ENCODE data around the gene GFI1.

GFI1 gene

DNA sequence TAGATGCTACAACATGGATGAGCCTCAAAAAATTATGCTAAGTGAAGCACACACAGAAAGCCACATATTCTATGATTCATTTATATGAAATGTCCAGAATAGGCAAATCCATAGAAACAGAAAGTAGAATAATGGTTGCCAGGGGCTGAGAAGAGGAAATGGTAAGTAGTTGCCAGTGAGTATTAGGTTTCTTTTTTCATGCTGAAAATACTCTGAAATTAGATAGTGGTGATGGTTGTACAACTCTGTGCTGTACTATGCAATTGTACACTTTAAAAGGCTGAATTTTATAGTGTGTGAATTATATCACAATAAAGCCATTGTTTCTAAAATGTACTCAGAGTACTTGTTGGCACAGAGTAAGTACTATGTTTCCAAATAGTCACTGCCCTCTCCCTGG is 15.5 kb upstream of the GFI1 start:
- peak; percentile 49 for DNase-seq (ENCODE audit: low read depth)
- TF ChIP-seq, protein P1, sequence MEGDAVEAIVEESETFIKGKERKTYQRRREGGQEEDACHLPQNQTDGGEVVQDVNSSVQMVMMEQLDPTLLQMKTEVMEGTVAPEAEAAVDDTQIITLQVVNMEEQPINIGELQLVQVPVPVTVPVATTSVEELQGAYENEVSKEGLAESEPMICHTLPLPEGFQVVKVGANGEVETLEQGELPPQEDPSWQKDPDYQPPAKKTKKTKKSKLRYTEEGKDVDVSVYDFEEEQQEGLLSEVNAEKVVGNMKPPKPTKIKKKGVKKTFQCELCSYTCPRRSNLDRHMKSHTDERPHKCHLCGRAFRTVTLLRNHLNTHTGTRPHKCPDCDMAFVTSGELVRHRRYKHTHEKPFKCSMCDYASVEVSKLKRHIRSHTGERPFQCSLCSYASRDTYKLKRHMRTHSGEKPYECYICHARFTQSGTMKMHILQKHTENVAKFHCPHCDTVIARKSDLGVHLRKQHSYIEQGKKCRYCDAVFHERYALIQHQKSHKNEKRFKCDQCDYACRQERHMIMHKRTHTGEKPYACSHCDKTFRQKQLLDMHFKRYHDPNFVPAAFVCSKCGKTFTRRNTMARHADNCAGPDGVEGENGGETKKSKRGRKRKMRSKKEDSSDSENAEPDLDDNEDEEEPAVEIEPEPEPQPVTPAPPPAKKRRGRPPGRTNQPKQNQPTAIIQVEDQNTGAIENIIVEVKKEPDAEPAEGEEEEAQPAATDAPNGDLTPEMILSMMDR (IDR thresholded peaks at IDR 0.05; ENCODE audit: insufficient read depth, low read depth, low read length, missing control alignments): no peak
- no peak overlapping the region for H3K4me3 ChIP-seq (ENCODE audit: low read depth, low read length)

GRCh38 chr1:92500552-92500951 is 13.8 kb upstream of the GFI1 start:
- TF ChIP-seq, protein P1 (IDR thresholded peaks at IDR 0.05; ENCODE audit: insufficient read depth, low read depth, low read length, missing control alignments): no peak
- no peak for DNase-seq (ENCODE audit: low read depth)
- H3K4me3 ChIP-seq (ENCODE audit: low read depth, low read length): no peak overlapping the region

GRCh38 chr1:92495392-92496063 is 8.8 kb upstream of the GFI1 start:
- no peak overlapping the region for H3K4me3 ChIP-seq (ENCODE audit: low read depth, low read length)
- no peak for DNase-seq (ENCODE audit: low read depth)
- TF ChIP-seq, protein P1 (IDR thresholded peaks at IDR 0.05; ENCODE audit: insufficient read depth, low read depth, low read length, missing control alignments): no peak

- H3K4me3 ChIP-seq (ENCODE audit: low read depth, low read length): no peak overlapping the region
- no peak for DNase-seq (ENCODE audit: low read depth)
- TF ChIP-seq, protein P1 (IDR thresholded peaks at IDR 0.05; ENCODE audit: insufficient read depth, low read depth, low read length, missing control alignments): no peak
These were observed 7.9 kb upstream of the GFI1 start for GRCh38 chr1:92494485-92495141.

- DNase-seq (ENCODE audit: low read depth): no peak
- TF ChIP-seq, protein P1 (IDR thresholded peaks at IDR 0.05; ENCODE audit: insufficient read depth, low read depth, low read length, missing control alignments): no peak
- no peak overlapping the region for H3K4me3 ChIP-seq (ENCODE audit: low read depth, low read length)
These were observed 6.4 kb upstream of the GFI1 start for GRCh38 chr1:92493139-92493538.

DNA sequence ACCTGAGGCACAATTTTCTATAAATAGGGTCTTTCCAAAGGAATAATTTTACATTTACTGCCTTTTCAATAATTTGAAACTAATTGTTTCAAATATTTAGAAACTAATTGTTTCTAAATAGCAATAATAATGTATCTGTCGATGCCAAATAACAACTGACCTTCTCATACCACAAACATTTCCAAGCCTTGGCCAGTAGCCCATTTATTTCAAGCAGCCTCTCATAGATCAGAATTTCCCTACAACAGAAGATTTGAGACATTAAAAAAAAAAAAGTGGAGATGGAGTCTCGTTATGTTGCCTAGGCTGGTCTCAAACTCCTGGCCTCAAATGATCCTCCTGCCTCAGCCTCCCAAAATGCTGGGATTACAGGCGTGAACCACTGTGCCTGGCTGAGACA is 2.1 kb upstream of the GFI1 start:
- no peak for DNase-seq (ENCODE audit: low read depth)
- no peak overlapping the region for H3K4me3 ChIP-seq (ENCODE audit: low read depth, low read length)
- TF ChIP-seq, protein P1 (IDR thresholded peaks at IDR 0.05; ENCODE audit: insufficient read depth, low read depth, low read length, missing control alignments): no peak
